Ramos (cell line): ENCODE data around the gene FHL5.
"Not testable (repeated sequence)": the region's sequence is repeated elsewhere in the genome, so short reads cannot be mapped to it uniquely, and the experiment has no call there.

ENCODE experiments used
- in situ Hi-C: fragments of 300-500 bp; cut with MboI; formaldehyde crosslinking; loops from one replicate; pipeline ENCODE4 v1.14.3; 2022; ENCODE audit warnings: low sequenced_read_pairs; ENCODE audit not compliant: unreplicated experiment

The FHL5 gene

GRCh38 chr6:96604420-96604819, 41.5 kb downstream of the FHL5 start:
- in situ Hi-C loops: no loop called here

- in situ Hi-C loops: no loop called here
Observed at GRCh38 chr6:96608074-96608473, 45.1 kb downstream of the FHL5 start.

GRCh38 chr6:96610019-96610418, 47.1 kb downstream of the FHL5 start:
- in situ Hi-C loops: no loop called here

- in situ Hi-C loops: no loop called here
Observed at GRCh38 chr6:96611342-96611991, 48.5 kb downstream of the FHL5 start.

- in situ Hi-C loops: no loop called here
Observed at GRCh38 chr6:96613291-96613999, 50.5 kb downstream of the FHL5 start.

- in situ Hi-C loops: no loop called here
Observed at GRCh38 chr6:96620851-96621250, 57.9 kb downstream of the FHL5 start.

- in situ Hi-C loops: no loop called here
Observed at GRCh38 chr6:96621983-96622382, 59.1 kb downstream of the FHL5 start.

GRCh38 chr6:96624957-96625356, 62.0 kb downstream of the FHL5 start:
- in situ Hi-C loops: loop anchor here (5.0 kb wide), 1 partner anchor 437 kb away; no protein-coding TSS in a partner anchor

GRCh38 chr6:96626759-96627364, 63.9 kb downstream of the FHL5 start:
- in situ Hi-C loops: loop anchor here (5.0 kb wide), 1 partner anchor 435 kb away; no protein-coding TSS in a partner anchor

- in situ Hi-C loops: no loop called here
Observed at GRCh38 chr6:96631248-96631647, 68.3 kb downstream of the FHL5 start.

GRCh38 chr6:96637979-96638378, 75.1 kb downstream of the FHL5 start:
- in situ Hi-C loops: not testable (repeated sequence)

GRCh38 chr6:96645106-96645505, 82.2 kb downstream of the FHL5 start:
- in situ Hi-C loops: no loop called here

GRCh38 chr6:96649926-96650325, 87.0 kb downstream of the FHL5 start:
- in situ Hi-C loops: no loop called here

- in situ Hi-C loops: no loop called here
Observed at GRCh38 chr6:96651816-96652215, 88.9 kb downstream of the FHL5 start.

- in situ Hi-C loops: no loop called here
Observed at GRCh38 chr6:96652552-96652951, 89.6 kb downstream of the FHL5 start.

GRCh38 chr6:96653181-96653580, 90.3 kb downstream of the FHL5 start:
- in situ Hi-C loops: no loop called here

GRCh38 chr6:96656567-96656966, 93.6 kb downstream of the FHL5 start:
- in situ Hi-C loops: no loop called here

- in situ Hi-C loops: no loop called here
Observed at GRCh38 chr6:96657344-96657743, 94.4 kb downstream of the FHL5 start.

- in situ Hi-C loops: no loop called here
Observed at GRCh38 chr6:96659084-96659845, 96.3 kb downstream of the FHL5 start.
